OCI-LY7 (cell line): Measurements from ENCODE around the gene SASH1.

ENCODE experiments used
- CTCF ChIP-seq: fragments of 200-600 bp; sonication (generic); conservative IDR thresholded peaks from 2 replicates; pipeline ENCODE4 v1.5.1; 2014; ENCODE audit warnings: mild to moderate bottlenecking, antibody characterized with exemption, low read length, moderate library complexity, mixed read lengths
- EZH2phosphoT487 ChIP-seq: fragments of 200-600 bp; sonication (generic); IDR thresholded peaks from 2 replicates; pipeline ENCODE4 v1.6.1; 2018; ENCODE audit warnings: low read depth, borderline replicate concordance, mild to moderate bottlenecking, mixed run types, antibody characterized with exemption, low read length, moderate library complexity, mixed read lengths

- TF ChIP-seq CTCF, result peak; percentile 58
- no peak for TF ChIP-seq EZH2phosphoT487
Measured at GRCh38 chr6:148528292-148528691, 185.7 kb downstream of the SASH1 start.
